Thoracic aorta (tissue), 2 donors: ENCODE results near the gene MIGA1. TPM values are rescaled to one million over a fixed set of nuclear protein-coding genes. Genes with fewer than 3 reads are reported as not detected.

Experiments
- ATAC-seq: fragments of 150-250 bp; one replicate; pipeline ENCODE4 v1.8.0; 2017; ENCODE audit warnings: low read depth; ENCODE audit not compliant: insufficient number of reproducible peaks, low FRiP score
- DNase-seq: peaks from one replicate; pipeline ENCODE4 v3.0.0-alpha.2; 2020; ENCODE audit warnings: low spot score
- H3K27ac ChIP-seq, 2 donors: fragments of 200-600 bp; sonication (generic); 1 replicate in 1 of 2; 2 replicates in 1 of 2; pipeline ENCODE4 v1.5.1; 2016; ENCODE audit warnings: mild to moderate bottlenecking in 2 of 2, moderate library complexity in 2 of 2
- H3K27me3 ChIP-seq: fragments of 200-600 bp; sonication (generic); replicated peaks from 2 replicates; pipeline ENCODE4 v1.6.0; 2016; ENCODE audit warnings: mild to moderate bottlenecking; ENCODE audit not compliant: insufficient read depth
- H3K36me3 ChIP-seq: fragments of 200-600 bp; sonication (generic); one replicate; pipeline ENCODE4 v1.5.1; 2016
- H3K4me1 ChIP-seq, 2 donors: fragments of 200-600 bp; sonication (generic); 1 replicate in 1 of 2; 2 replicates in 1 of 2; pipeline versions ENCODE4 v1.5.1 to v1.6.0; 2016; ENCODE audit warnings: low read depth in 2 of 2, mild to moderate bottlenecking in 1 of 2; ENCODE audit not compliant: control insufficient read depth in 1 of 2
- H3K4me3 ChIP-seq: fragments of 200-600 bp; sonication (generic); 2 replicates; pipeline ENCODE4 v1.5.1; 2016; ENCODE audit warnings: mild to moderate bottlenecking
- H3K9me3 ChIP-seq: fragments of 200-600 bp; sonication (generic); 2 replicates; pipeline ENCODE4 v1.5.1; 2016
- total RNA-seq, 2 donors: library from RNA; depleted of rRNA; stranded (reverse); fragments of >200 nt; gene quantifications; one replicate each; pipeline versions ENCODE4 v1.1.0 to v1.2.3, GENCODE V29; 2016
- TF ChIP-seq, protein P1 (sequence below): fragments of 200-600 bp; sonication (generic); IDR thresholded peaks from one replicate; pipeline ENCODE4 v1.5.1; 2019; ENCODE audit warnings: antibody characterized with exemption

MIGA1 gene
- total RNA-seq, 2 donors from 2014 or later: 16.0 to 24.3 TPM

- DNase-seq: no peak
- H3K9me3 ChIP-seq: no peaks in the 10 kb centered on the region
- no peak overlapping the region for H3K4me3 ChIP-seq
- H3K36me3 ChIP-seq: no peaks in the 10 kb centered on the region
- TF ChIP-seq, protein P1, sequence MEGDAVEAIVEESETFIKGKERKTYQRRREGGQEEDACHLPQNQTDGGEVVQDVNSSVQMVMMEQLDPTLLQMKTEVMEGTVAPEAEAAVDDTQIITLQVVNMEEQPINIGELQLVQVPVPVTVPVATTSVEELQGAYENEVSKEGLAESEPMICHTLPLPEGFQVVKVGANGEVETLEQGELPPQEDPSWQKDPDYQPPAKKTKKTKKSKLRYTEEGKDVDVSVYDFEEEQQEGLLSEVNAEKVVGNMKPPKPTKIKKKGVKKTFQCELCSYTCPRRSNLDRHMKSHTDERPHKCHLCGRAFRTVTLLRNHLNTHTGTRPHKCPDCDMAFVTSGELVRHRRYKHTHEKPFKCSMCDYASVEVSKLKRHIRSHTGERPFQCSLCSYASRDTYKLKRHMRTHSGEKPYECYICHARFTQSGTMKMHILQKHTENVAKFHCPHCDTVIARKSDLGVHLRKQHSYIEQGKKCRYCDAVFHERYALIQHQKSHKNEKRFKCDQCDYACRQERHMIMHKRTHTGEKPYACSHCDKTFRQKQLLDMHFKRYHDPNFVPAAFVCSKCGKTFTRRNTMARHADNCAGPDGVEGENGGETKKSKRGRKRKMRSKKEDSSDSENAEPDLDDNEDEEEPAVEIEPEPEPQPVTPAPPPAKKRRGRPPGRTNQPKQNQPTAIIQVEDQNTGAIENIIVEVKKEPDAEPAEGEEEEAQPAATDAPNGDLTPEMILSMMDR: no peak
- H3K27ac ChIP-seq: no peak overlapping the region
- no peak for ATAC-seq
- peaks cover 3% of the 10 kb centered on the region in 2 donors for H3K4me1 ChIP-seq
- H3K27me3 ChIP-seq: no peaks in the 10 kb centered on the region
Measured at GRCh38 chr1:77876884-77877283, 97.4 kb downstream of the MIGA1 start.

- H3K36me3 ChIP-seq: no peaks in the 10 kb centered on the region
- TF ChIP-seq, protein P1: no peak
- no peak overlapping the region for H3K4me3 ChIP-seq
- H3K27me3 ChIP-seq: no peaks in the 10 kb centered on the region
- H3K4me1 ChIP-seq: peaks cover 3% of the 10 kb centered on the region in 2 donors
- H3K27ac ChIP-seq: no peak overlapping the region
- H3K9me3 ChIP-seq: no peaks in the 10 kb centered on the region
- ATAC-seq: no peak
- DNase-seq: no peak
Measured at GRCh38 chr1:77881061-77881460, 101.6 kb downstream of the MIGA1 start.

DNA sequence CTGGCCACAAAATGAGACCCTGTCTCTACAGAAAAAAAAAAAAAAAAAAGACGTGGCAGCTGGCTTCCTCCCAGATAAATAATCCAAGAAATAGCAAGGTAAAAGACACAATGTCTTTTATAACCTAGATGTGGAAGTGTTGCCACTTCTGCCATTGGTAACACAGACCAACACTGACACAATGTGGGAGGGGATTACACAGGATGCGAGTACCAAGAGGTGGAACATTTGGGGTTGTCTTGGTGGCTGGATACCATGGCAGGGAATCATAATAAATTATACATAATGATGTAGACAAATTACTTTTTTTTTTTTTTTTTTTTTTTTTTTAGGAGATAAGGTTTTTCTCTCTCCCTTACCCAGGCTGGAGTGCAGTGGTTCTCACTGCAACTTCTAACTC, 103.0 kb downstream of the MIGA1 start:
- TF ChIP-seq, protein P1: no peak
- DNase-seq (no peak), ATAC-seq (no peak)
- H3K27me3 ChIP-seq: no peaks in the 10 kb centered on the region
- H3K9me3 ChIP-seq: no peaks in the 10 kb centered on the region
- no peaks in the 10 kb centered on the region for H3K36me3 ChIP-seq
- peaks cover 4 to 7% of the 10 kb centered on the region in 2 donors for H3K4me1 ChIP-seq
- no peak overlapping the region for H3K4me3 ChIP-seq
- H3K27ac ChIP-seq: no peak overlapping the region

DNA sequence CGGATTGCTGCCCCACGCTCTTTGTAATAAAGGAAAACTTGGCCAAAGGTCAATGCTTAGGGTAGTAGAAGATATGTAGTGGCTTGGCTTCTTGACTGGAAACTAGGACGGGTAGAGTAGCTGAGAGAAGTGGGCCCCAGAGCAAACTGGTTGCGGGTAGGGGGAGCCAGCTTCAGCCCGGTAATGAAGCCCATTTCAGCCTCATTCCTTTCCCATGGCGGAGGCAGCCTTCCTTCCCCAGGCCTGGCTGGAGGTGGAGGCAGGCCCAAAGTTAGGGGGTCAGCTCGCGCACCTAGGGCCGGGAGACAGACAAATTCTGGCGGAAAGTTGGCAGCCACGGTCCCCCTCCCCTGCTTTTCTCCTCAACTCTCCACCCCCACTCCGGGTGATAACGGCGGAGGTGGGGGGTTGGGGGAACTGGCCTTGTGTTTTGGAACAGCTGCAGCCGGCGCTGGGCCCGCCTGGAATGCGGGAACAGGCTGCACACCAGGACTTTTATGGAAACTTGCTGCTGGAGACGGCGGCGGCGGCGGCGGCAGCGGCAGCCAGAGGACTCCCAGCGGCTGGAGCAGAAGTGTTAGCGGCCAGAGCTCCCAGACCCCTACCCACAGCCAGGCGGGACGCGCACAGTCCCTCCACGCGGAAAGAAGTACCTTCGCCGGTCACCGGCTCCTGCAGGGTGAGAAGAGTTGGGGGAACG, 108.8 kb downstream of the MIGA1 start, which contains the start of gene NEXN:
TSS of gene NEXN (plus strand) at position 544 of the 700 bp plus-strand sequence. CDS start 27,483 bp downstream, outside the sequence.
- peak within 1 kb of the TSS; percentile 85 for H3K4me3 ChIP-seq
- peaks cover 12 to 30% of the 10 kb centered on the region in 2 donors for H3K4me1 ChIP-seq
- TF ChIP-seq, protein P1: no peak
- H3K9me3 ChIP-seq: no peaks in the 10 kb centered on the region
- H3K27me3 ChIP-seq: no peaks in the 10 kb centered on the region
- ATAC-seq: peak; percentile 46
- peaks cover 12% of the 10 kb centered on the region for H3K36me3 ChIP-seq
- peak; percentile 60 for DNase-seq
- H3K27ac ChIP-seq: peak within 1 kb of the TSS; percentile 94 to 95

DNA sequence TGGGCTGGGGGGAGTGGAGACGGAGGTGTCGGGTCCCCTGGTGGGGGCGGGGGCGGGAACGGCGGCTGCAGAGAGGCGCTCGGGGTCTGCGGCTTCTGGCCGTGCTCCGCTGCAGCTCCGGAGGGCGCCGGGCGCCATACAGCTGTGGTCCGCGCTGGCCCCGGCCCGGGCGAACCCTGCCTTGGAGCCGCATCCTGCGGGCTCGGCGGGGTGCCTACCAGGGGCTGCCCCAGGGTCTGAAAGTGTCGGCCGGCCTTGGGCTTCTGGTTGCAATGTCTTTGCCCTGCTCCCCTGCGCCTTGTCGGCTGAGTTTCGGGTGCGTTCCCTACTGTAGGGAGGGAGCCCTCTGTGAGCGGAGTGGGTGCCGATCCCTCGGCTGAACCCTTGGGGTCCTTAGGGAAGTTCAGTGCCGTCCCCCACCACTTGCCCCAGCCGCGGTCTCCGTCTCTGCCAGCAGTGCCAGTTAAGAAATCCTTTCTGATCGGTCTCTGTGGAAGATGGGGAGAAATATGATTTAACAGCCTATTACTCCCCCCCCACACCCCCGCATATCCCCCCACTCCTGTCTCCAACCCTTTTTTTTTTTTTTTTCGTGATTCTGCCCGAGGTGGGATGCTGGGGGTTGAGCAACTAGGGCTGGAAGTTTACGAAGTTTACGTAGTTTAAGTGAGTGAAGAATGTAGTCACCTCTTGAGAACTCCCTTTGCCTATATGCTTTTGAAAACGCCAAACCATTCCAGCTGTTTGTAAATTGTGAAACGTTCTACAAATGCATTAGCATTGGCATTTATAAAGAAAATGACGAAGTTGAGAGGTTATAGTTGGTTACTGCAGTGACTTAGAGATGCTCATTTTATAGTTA, 109.6 kb downstream of the MIGA1 start:
- no peaks in the 10 kb centered on the region for H3K27me3 ChIP-seq
- H3K27ac ChIP-seq: peak overlapping the region; percentile 94 to 95
- TF ChIP-seq, protein P1: no peak
- H3K4me3 ChIP-seq: peak overlapping the region; percentile 85
- H3K4me1 ChIP-seq: peaks cover 15 to 32% of the 10 kb centered on the region in 2 donors
- no peaks in the 10 kb centered on the region for H3K9me3 ChIP-seq
- H3K36me3 ChIP-seq: peaks cover 19% of the 10 kb centered on the region
- ATAC-seq: peak; percentile 31
- no peak for DNase-seq
